Immature natural killer cell (primary cell): ENCODE results near the gene FSTL3. TPM values are rescaled to one million over a fixed set of nuclear protein-coding genes. Genes with fewer than 3 reads are reported as not detected.
"Not testable (repeated sequence)": the region's sequence is repeated elsewhere in the genome, so short reads cannot be mapped to it uniquely, and the experiment has no call there.

Experiments used
- DNase-seq, 3 donors: peaks; one replicate each; pipeline ENCODE4 v3.0.0; 2022; ENCODE audit warnings: mixed read lengths in 1 of 3
- H3K27ac Mint-ChIP-seq, 6 donors: one replicate each; pipeline ENCODE4 v1.8.0; 2020; ENCODE audit warnings: mixed read lengths in 6 of 6, mild to moderate bottlenecking in 5 of 6, inconsistent platforms in 4 of 6, moderate library complexity in 3 of 6
- H3K27me3 Mint-ChIP-seq, 3 donors: one replicate each; pipeline ENCODE4 v1.8.0; 2020 to 2021; ENCODE audit warnings: low read depth in 3 of 3, mild to moderate bottlenecking in 3 of 3, mixed read lengths in 3 of 3, moderate library complexity in 3 of 3, inconsistent platforms in 1 of 3
- H3K36me3 Mint-ChIP-seq, 3 donors: one replicate each; pipeline ENCODE4 v1.8.0; 2020; ENCODE audit warnings: mixed read lengths in 3 of 3, inconsistent platforms in 2 of 3, mild to moderate bottlenecking in 2 of 3
- H3K4me1 Mint-ChIP-seq, 2 donors: one replicate each; pipeline ENCODE4 v1.8.0; 2020; ENCODE audit warnings: inconsistent platforms in 2 of 2, mild to moderate bottlenecking in 2 of 2, mixed read lengths in 2 of 2, moderate library complexity in 1 of 2
- H3K4me3 Mint-ChIP-seq, 5 donors: one replicate each; pipeline ENCODE4 v1.8.0; 2020; ENCODE audit warnings: mild to moderate bottlenecking in 5 of 5, mixed read lengths in 5 of 5, inconsistent platforms in 3 of 5, moderate library complexity in 3 of 5
- H3K9me3 Mint-ChIP-seq, 6 donors: one replicate each; pipeline ENCODE4 v1.8.0; 2020; ENCODE audit warnings: mild to moderate bottlenecking in 6 of 6, mixed read lengths in 6 of 6, inconsistent platforms in 4 of 6, moderate library complexity in 3 of 6
- polyA plus RNA-seq, 3 donors: library from polyadenylated mRNA; unstranded; fragments of 300-500 nt; fragmentation: Illumina TruSeq; gene quantifications; one replicate each; pipeline ENCODE4 v1.2.3, GENCODE V29; 2021

The FSTL3 gene
- 1 to 10 TPM in 2 of 3 donors, not detected in 1; 1.4 to 2.6 TPM for polyA plus RNA-seq

GRCh38 chr19:676339-677105 lies at the start of gene FSTL3:
Gene FSTL3, plus strand, starts transcription at chr19:676392. Its CDS starts 32 bp downstream, at chr19:676424.
- no peak for DNase-seq
- Mint-ChIP-seq H3K27me3 (peaks cover 12 to 15% (median 15%) of the 10 kb centered on the region in 3 donors), H3K4me1 (peaks cover 0 to 4% of the 10 kb centered on the region in 2 donors), H3K9me3 (no peaks in the 10 kb centered on the region), H3K27ac (no peak within 1 kb of the TSS), H3K36me3 (no peaks in the 10 kb centered on the region), H3K4me3 (peak within 1 kb of the TSS in 2 of 5 donors; percentile 14 to 33)

- not testable (repeated sequence) for H3K4me3 Mint-ChIP-seq, H3K27me3 Mint-ChIP-seq, H3K27ac Mint-ChIP-seq, DNase-seq, H3K9me3 Mint-ChIP-seq
- Mint-ChIP-seq H3K36me3 (peaks cover 5 to 16% (median 16%) of the 10 kb centered on the region in 3 donors), H3K4me1 (peaks cover 13 to 15% of the 10 kb centered on the region in 2 donors)
These were observed 49.6 kb upstream of the FSTL3 start for GRCh38 chr19:626566-626965.

- H3K36me3 Mint-ChIP-seq: peaks cover 5 to 16% (median 16%) of the 10 kb centered on the region in 3 donors
- no peak for DNase-seq
- H3K27ac Mint-ChIP-seq: no peak overlapping the region
- peaks cover 13 to 29% of the 10 kb centered on the region in 2 donors for H3K4me1 Mint-ChIP-seq
- H3K9me3 Mint-ChIP-seq: no peaks in the 10 kb centered on the region
- H3K4me3 Mint-ChIP-seq: no peak overlapping the region
- peaks cover 3 to 11% (median 10%) of the 10 kb centered on the region in 3 donors for H3K27me3 Mint-ChIP-seq
These were observed 48.0 kb upstream of the FSTL3 start for GRCh38 chr19:628168-628567.

- peaks cover 10 to 16% (median 14%) of the 10 kb centered on the region in 3 donors for H3K27me3 Mint-ChIP-seq
- peaks cover 21 to 38% of the 10 kb centered on the region in 2 donors for H3K4me1 Mint-ChIP-seq
- not testable (repeated sequence) for DNase-seq, H3K4me3 Mint-ChIP-seq, H3K27ac Mint-ChIP-seq, H3K9me3 Mint-ChIP-seq
- H3K36me3 Mint-ChIP-seq: peaks cover 5 to 16% (median 16%) of the 10 kb centered on the region in 3 donors
These were observed 46.7 kb upstream of the FSTL3 start for GRCh38 chr19:629515-629914.

- H3K4me1 Mint-ChIP-seq: peaks cover 21 to 38% of the 10 kb centered on the region in 2 donors
- H3K27ac Mint-ChIP-seq: peak overlapping the region in 1 of 6 donors; percentile 55
- no peak for DNase-seq
- peaks cover 10 to 16% (median 14%) of the 10 kb centered on the region in 3 donors for H3K27me3 Mint-ChIP-seq
- peaks cover 5 to 16% (median 16%) of the 10 kb centered on the region in 3 donors for H3K36me3 Mint-ChIP-seq
- no peaks in the 10 kb centered on the region for H3K9me3 Mint-ChIP-seq
- peak overlapping the region in 1 of 5 donors; percentile 13 for H3K4me3 Mint-ChIP-seq
These were observed 46.1 kb upstream of the FSTL3 start for GRCh38 chr19:629961-630714.

GRCh38 chr19:632579-633067 lies 43.6 kb upstream of the FSTL3 start:
- DNase-seq: no peak
- Mint-ChIP-seq H3K4me3 (peak overlapping the region; percentile 90 to 97 (median 93)), H3K4me1 (peaks cover 21 to 37% of the 10 kb centered on the region in 2 donors)

GRCh38 chr19:633068-633785 lies 43.0 kb upstream of the FSTL3 start, which contains the start of gene POLRMT:
Gene POLRMT, minus strand, starts transcription at chr19:633537. Its CDS starts 25 bp downstream, at chr19:633512.
- Mint-ChIP-seq H3K36me3 (peaks cover 4 to 9% (median 8%) of the 10 kb centered on the region in 3 donors), H3K9me3 (no peaks in the 10 kb centered on the region), H3K27ac (peak within 1 kb of the TSS; percentile 90 to 95 (median 94))

More at GRCh38 chr19:632579-633067, 43.6 kb upstream of the FSTL3 start:
- Mint-ChIP-seq H3K9me3 (no peaks in the 10 kb centered on the region), H3K36me3 (peaks cover 5 to 9% (median 9%) of the 10 kb centered on the region in 3 donors), H3K27me3 (peaks cover 10 to 14% (median 13%) of the 10 kb centered on the region in 3 donors), H3K27ac (peak overlapping the region; percentile 86 to 95 (median 93))

GRCh38 chr19:633786-634639 lies 42.2 kb upstream of the FSTL3 start:
- H3K9me3 Mint-ChIP-seq: no peaks in the 10 kb centered on the region
- H3K4me1 Mint-ChIP-seq: peaks cover 16 to 34% of the 10 kb centered on the region in 2 donors
- DNase-seq: no peak
- peak overlapping the region; percentile 90 to 95 (median 94) for H3K27ac Mint-ChIP-seq
- H3K4me3 Mint-ChIP-seq: peak overlapping the region; percentile 90 to 97 (median 93)
- peaks cover 10 to 14% (median 13%) of the 10 kb centered on the region in 3 donors for H3K27me3 Mint-ChIP-seq
- H3K36me3 Mint-ChIP-seq: peaks cover 0 to 2% (median 2%) of the 10 kb centered on the region in 3 donors

More at GRCh38 chr19:633068-633785, 43.0 kb upstream of the FSTL3 start, which contains the start of gene POLRMT:
- DNase-seq: peak; percentile 96 to 97 (median 96)
- peaks cover 10 to 14% (median 13%) of the 10 kb centered on the region in 3 donors for H3K27me3 Mint-ChIP-seq
- peaks cover 21 to 37% of the 10 kb centered on the region in 2 donors for H3K4me1 Mint-ChIP-seq
- H3K4me3 Mint-ChIP-seq: peak within 1 kb of the TSS; percentile 90 to 97 (median 93)

GRCh38 chr19:634975-635652 lies 41.1 kb upstream of the FSTL3 start:
- Mint-ChIP-seq H3K4me1 (peaks cover 20 to 36% of the 10 kb centered on the region in 2 donors), H3K27me3 (peaks cover 14 to 19% (median 17%) of the 10 kb centered on the region in 3 donors), H3K27ac (no peak overlapping the region), H3K4me3 (no peak overlapping the region), H3K36me3 (no peaks in the 10 kb centered on the region), H3K9me3 (no peaks in the 10 kb centered on the region)
- no peak for DNase-seq

GRCh38 chr19:638906-639252 lies 37.3 kb upstream of the FSTL3 start:
- no peaks in the 10 kb centered on the region for H3K9me3 Mint-ChIP-seq
- H3K27me3 Mint-ChIP-seq: peaks cover 4 to 5% (median 4%) of the 10 kb centered on the region in 3 donors
- H3K4me3 Mint-ChIP-seq: peak overlapping the region; percentile 83 to 96 (median 92)
- DNase-seq: no peak
- H3K4me1 Mint-ChIP-seq: peaks cover 9 to 14% of the 10 kb centered on the region in 2 donors
- peak overlapping the region in 5 of 6 donors; percentile 95 to 99 (median 99) for H3K27ac Mint-ChIP-seq
- no peaks in the 10 kb centered on the region for H3K36me3 Mint-ChIP-seq

GRCh38 chr19:639253-640160 lies 36.7 kb upstream of the FSTL3 start, which contains the start of gene FGF22:
Gene FGF22, plus strand, starts transcription at chr19:639879. Its CDS starts 47 bp downstream, at chr19:639926.
- peaks cover 4 to 5% (median 5%) of the 10 kb centered on the region in 3 donors for H3K27me3 Mint-ChIP-seq
- H3K9me3 Mint-ChIP-seq: no peaks in the 10 kb centered on the region
- H3K27ac Mint-ChIP-seq: peak within 1 kb of the TSS; percentile 87 to 99 (median 98)
- peaks cover 7 to 9% of the 10 kb centered on the region in 2 donors for H3K4me1 Mint-ChIP-seq
- peak within 1 kb of the TSS; percentile 83 to 96 (median 92) for H3K4me3 Mint-ChIP-seq
- H3K36me3 Mint-ChIP-seq: no peaks in the 10 kb centered on the region
- DNase-seq: peak; percentile 89 to 92 (median 92)
